ENCODE data around the gene AJM1. TPM values are rescaled to one million over a fixed set of nuclear protein-coding genes. Genes with fewer than 3 reads are reported as not detected.

The AJM1 gene
- total and polyA plus RNA-seq, 2 of the 8 experiments (the other 6 are each of a cell fraction or from before 2014, with no cell fraction given): 0.12 to 0.97 TPM

- Histone ChIP-seq H2BK120ac (replicated peaks; ENCODE audit: low read depth, low read length) (no peak within 1 kb of the TSS), H2AFZ (ENCODE audit: low read length) (no peak within 1 kb of the TSS), H3K18ac (ENCODE audit: extremely low read depth, low read length) (no peak within 1 kb of the TSS), H4K20me1 (replicated peaks in 1 of 2; ENCODE audit: control insufficient read depth in 1 of 2, insufficient read depth in 2 of 2, low read length in 2 of 2) (peaks cover 7 to 12% of the 10 kb centered on the region in 2 experiments), H2BK12ac (ENCODE audit: low read depth, low read length) (no peak within 1 kb of the TSS), H3K36me3 (ENCODE audit: control insufficient read depth in 2 of 4, insufficient read depth in 4 of 4, low read length in 3 of 4) (peaks cover 0 to 7% (median 3%) of the 10 kb centered on the region in 4 experiments; a peak in 5 of 8 replicates), H3K79me1 (ENCODE audit: low read depth, low read length) (no peaks in the 10 kb centered on the region; the same call in 1 of the 2 replicates), H3K9ac (replicated peaks in 1 of 4; ENCODE audit: extremely low read depth in 1 of 4, low read depth in 3 of 4, low read length in 3 of 4) (no peak within 1 kb of the TSS), H3K4ac (replicated peaks; ENCODE audit: insufficient read length, low read depth, low read length) (no peak within 1 kb of the TSS), H3K23me2 (ENCODE audit: low read depth, low read length) (peaks cover 11% of the 10 kb centered on the region), H3K27me3 (replicated peaks in 1 of 4; ENCODE audit: control insufficient read depth in 3 of 4, extremely low read depth in 1 of 4, insufficient read depth in 3 of 4, low read length in 3 of 4) (no peaks in the 10 kb centered on the region), H3K23ac (ENCODE audit: insufficient read length) (no peak within 1 kb of the TSS), H4K8ac (ENCODE audit: extremely low read depth, insufficient read depth, low read length) (0 out of 2 replicates have a peak within 1 kb of the TSS, but pooled peaks have one; percentile 74), H2BK5ac (ENCODE audit: low read depth, low read length) (no peak within 1 kb of the TSS), H2BK15ac (ENCODE audit: low read length) (no peak within 1 kb of the TSS), H2BK20ac (ENCODE audit: low read length) (no peak within 1 kb of the TSS), H2AK5ac (ENCODE audit: low read depth, low read length) (no peak within 1 kb of the TSS), H4K5ac (ENCODE audit: insufficient read length, low read depth, low read length) (no peak within 1 kb of the TSS), H4K91ac (replicated peaks; ENCODE audit: insufficient read length, low read length) (peak within 1 kb of the TSS; percentile 9), H3K56ac (replicated peaks; ENCODE audit: insufficient read length, low read depth, low read length) (no peak within 1 kb of the TSS), H3K14ac (ENCODE audit: insufficient read length) (no peak within 1 kb of the TSS), H3K79me2 (ENCODE audit: control insufficient read depth in 1 of 2, insufficient read depth in 2 of 2, low read length in 2 of 2) (no peaks in the 10 kb centered on the region), H3K4me1 (replicated peaks in 1 of 4; ENCODE audit: control insufficient read depth in 3 of 4, insufficient read depth in 4 of 4, low read length in 3 of 4) (peaks cover 0 to 10% (median 3%) of the 10 kb centered on the region in 4 experiments; a peak in 5 of 7 replicates), H3K4me3 (ENCODE audit: extremely low read depth in 1 of 4, insufficient read depth in 2 of 4, low read depth in 3 of 4, low read length in 4 of 4) (no peak within 1 kb of the TSS), H3K4me2 (ENCODE audit: insufficient read depth in 1 of 2, low read depth in 2 of 2, low read length in 2 of 2) (no peak within 1 kb of the TSS), H3K27ac (ENCODE audit: low read depth, low read length) (no peak within 1 kb of the TSS), H3K9me3 (ENCODE audit: insufficient read depth in 2 of 2, low read depth in 1 of 2, low read length in 1 of 2) (no peaks in the 10 kb centered on the region)
- FAIRE-seq: no peak
- ChIA-PET CTCF (ENCODE audit: partially characterized antibody) (interaction anchor here (0.6 to 1.8 kb wide), 3 partner anchors 9 to 183 kb away, joined by 3 to 6 read pairs (median 3); partner anchors contain the start of genes AJM1 and C8G), POLR2A (ENCODE audit: partially characterized antibody) (interaction anchor here (0.7 to 16.2 kb wide), 8 partner anchors 9 to 86 kb away, joined by 3 to 248 read pairs (median 4); partner anchors contain the start of genes AJM1, EDF1 and TRAF2)
- TF ChIP-seq HDAC6 (IDR thresholded peaks at IDR 0.05; ENCODE audit: low read depth, low read length) (no peak), SP4 (IDR thresholded peaks at IDR 0.05; ENCODE audit: low read length) (no peak), PHF8 (conservative IDR thresholded peaks at IDR 0.05; ENCODE audit: low read depth, low read length) (no peak), POLR2AphosphoS5 (IDR thresholded peaks at IDR 0.05; ENCODE audit: low read depth, low read length) (0 out of 2 replicates have a peak, but pooled peaks have one; percentile 45), POLR2A (IDR thresholded peaks at IDR 0.05; ENCODE audit: control extremely low read depth in 1 of 2, low read depth in 2 of 2, low read length in 2 of 2) (no peak), POU5F1 (IDR thresholded peaks at IDR 0.05; ENCODE audit: low read depth, low read length) (no peak), TEAD4 (IDR thresholded peaks at IDR 0.05; ENCODE audit: low read depth, low read length) (no peak), RXRA (IDR thresholded peaks at IDR 0.05; ENCODE audit: insufficient read depth, low read depth, low read length) (no peak)
- peak in 1 of 2 experiments; percentile 47 for DNase-seq (ENCODE audit: low read depth in 1 of 2, low spot score in 2 of 2)
- 91% methylated on average over 23 of the region's 23 CpGs; no CpG with 5 or more reads in 1 of the 2 experiments for WGBS, 2 experiments (ENCODE audit: extremely low coverage in 1 of 2, insufficient coverage in 1 of 2, insufficient read length in 1 of 2, insufficient replicate concordance in 2 of 2, low coverage in 1 of 2, low lambda C conversion rate in 2 of 2, missing lambda C conversion rate in 1 of 2)
These were observed 9.8 kb downstream of the AJM1 start, which contains the start of gene MAMDC4 for GRCh38 chr9:136851941-136852663. MAMDC4 (plus strand) TSS chr9:136852346; CDS start chr9:136852417, 71 bp downstream.

Measured in H1 (cell line).